HG03108 (cell line): Measurements from ENCODE around the gene TMEM271.

Source experiments
- ATAC-seq: cut with Tn5 transposase; IDR thresholded peaks from one replicate; pipeline ENCODE4 v1.9.1; 2021; ENCODE audit warnings: moderate library complexity; ENCODE audit not compliant: unreplicated experiment

TMEM271 gene

DNA sequence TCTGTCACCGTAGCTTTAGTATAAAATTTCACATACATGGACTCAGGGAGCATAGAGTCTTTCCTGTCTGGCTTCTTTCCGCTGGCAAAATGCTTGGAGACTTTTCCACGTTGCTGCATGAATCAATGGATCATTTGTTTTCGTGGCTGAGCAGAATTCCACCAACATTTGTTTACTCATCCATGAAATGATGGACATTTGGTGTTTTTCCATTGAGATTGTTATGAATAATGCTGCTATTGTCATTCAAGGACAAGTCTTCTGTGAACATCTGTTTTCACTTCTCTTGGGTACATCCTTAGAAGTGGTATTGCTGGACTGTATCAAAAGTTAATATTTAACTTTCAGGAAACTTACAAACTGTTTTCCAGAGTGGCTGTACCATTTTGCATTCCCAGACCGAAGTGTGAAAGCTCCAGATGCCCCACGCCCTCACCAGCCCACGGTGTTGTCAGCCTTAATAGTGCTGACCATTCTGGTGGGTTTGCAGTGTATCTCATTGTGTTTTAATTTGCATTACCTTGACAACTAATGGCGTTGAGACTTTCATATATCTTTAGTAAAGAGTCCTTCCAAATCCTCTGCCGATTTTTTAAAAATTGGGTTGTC lies 5.8 kb upstream of the TMEM271 start:
- ATAC-seq, result no peak

DNA sequence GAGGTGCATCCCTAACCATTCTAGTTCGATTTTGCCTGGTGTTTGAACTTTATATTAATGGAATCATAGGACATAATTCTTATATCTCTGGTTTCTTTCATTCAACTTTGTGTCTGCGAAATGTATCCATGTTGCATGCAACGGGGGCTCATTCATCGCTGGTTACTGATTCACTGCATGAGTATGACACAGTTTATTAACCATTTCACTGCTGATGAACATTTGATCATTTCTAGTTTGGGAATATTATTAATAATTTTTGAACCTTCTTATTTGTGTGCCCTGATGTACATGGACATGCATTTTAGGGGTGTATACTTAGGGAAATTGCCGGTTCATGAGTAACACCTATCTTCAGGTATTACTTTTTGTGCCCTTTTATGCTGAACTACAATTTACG lies 5.1 kb upstream of the TMEM271 start:
- no peak for ATAC-seq

DNA sequence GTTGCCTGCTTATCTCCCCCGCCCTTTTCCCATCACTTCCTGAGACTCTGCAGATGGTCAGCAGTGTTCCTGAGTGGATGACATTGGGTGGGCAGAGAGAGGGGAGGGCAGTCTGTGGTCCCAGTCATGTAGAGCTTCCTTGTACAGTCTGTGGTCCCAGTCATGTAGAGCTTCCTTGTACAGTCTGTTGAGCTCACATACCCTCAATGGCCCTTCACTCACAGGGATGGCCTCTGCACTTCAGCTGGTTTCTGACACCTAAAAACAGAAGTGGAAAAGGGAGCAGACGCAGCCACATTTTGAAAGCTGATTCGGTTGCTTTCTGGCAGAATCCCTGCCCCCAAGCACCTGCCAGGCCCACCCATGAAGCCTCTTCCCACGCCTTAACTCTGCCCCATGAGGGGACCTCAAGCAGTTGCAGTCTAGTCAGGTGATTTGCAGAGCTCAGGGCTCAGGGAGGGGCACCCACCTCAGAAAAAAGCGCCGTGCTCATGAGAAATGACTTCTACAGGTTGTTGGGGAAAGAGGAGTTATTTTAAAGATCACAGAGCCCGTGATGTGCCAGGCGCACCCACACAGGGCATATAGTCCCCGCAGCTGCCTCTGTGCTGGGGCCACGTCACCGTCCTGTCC lies 3.6 kb upstream of the TMEM271 start:
- ATAC-seq, result no peak

DNA sequence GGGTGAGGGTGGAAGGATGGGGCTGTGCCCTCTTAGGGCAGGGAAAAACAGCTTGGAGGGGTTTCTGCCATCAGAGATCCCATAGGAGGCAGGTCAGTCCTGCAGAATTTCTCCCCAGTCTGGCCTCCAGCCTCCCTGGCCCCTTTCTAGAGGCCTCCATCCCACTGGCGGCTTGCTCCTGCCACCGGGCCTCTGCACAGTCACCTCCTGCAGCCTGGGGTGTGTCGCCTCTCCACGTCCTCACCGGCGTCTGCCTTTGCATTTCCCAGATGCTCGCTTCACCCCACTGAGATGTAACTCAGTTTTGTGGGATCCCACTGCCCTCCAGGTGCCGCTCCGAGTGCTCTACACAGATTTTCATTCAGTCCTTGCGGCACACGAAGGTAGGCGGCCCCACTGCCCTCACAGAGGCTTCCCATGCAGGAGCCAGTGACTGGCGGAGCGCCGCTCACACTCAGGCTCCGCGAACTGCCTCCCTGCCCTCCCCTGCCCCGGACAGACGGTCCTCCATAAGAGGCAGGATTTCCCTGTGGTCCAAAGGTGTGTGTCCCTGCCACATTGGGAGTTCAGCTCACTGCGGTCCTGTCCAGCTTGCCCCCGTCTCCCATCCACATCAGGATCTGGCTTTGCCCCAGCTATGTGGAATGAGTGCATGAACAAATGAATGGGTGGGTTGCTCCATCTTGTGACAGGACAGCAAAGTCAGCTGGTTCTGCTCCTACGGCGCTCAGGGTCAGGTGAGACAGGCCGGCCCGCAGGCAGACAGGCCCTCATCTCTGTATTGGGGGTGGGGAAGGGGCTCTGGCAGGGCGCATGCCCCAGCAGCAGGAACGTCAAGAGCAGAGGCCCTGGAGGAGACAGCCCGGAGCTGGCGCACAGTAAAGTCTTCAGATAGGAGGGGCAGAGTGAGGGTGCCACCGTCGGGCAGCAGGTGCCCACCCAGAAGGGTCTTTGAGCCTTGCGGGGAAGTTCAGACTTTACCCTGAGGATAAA lies 2.7 kb upstream of the TMEM271 start:
- ATAC-seq, result no peak

DNA sequence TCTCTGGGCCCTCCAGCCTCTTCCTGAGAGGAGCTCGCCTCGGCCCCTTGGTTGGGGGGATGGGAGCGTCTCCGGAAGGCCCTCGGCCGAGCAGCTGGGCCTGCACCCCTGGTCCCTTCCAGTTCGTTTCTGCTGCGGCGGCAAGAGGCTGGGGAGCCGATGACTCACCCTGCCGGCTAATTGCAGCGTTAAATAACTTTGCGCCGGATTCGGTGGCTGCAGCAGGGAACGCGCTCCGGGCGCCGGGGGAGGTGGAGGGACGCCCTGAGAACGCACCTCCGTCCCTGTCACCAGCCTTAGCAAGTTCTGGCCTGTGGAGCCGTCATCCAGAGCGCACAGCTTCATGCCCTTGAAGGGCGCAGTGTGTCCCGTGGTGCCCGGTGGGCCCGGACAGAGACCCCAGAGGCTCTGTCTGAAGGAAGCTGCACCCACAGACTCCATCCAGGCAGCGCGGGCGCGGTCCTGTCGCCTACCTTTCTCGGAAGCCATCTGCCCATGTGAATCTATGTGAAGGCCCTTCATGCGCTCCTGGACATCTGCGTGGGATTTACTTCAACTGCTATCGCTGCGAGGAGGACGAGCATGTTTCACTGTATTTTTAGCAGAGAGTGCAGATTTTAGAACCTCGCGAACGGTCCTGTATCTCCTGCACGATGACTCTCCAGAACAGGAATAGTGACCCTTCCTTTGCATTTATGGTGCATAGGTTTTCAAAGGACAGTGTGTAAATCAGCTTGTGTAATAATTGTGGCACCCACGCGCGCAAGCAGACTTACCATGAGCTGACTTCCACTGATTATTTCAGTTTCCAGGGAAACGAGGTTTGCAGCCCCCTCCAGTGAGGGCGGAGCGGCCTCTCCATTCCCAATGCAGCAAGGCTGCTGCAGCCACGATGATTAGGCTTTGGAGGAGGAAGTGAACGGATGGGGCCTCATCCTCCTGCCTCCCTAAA lies 1.7 kb upstream of the TMEM271 start:
- ATAC-seq, result no peak

DNA sequence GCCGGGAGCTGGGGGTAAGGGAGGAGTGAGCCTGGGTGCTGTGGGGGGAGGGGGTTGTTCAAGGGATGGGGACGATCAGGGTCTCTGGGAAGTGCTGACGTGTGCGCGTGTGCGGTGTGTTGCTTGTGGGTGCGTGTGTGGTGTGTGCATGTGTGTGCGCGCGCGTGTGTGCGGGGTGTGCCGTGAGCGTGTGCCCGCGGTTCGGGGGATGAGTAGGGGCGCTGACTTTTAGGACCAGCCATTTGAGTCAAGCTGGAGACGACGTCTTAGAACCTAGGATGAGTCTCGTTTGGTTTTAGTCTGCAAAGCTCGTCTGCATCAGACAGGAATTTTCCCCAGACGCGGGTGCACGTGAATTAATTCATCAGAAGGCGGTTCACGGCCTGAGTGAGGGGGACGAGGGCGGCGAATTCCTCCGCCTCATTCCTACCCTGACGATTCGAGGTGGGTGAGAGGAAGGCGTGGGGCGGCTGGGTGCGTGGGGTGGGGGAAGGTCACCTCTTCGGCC lies 950 bp upstream of the TMEM271 start:
- no peak for ATAC-seq

DNA sequence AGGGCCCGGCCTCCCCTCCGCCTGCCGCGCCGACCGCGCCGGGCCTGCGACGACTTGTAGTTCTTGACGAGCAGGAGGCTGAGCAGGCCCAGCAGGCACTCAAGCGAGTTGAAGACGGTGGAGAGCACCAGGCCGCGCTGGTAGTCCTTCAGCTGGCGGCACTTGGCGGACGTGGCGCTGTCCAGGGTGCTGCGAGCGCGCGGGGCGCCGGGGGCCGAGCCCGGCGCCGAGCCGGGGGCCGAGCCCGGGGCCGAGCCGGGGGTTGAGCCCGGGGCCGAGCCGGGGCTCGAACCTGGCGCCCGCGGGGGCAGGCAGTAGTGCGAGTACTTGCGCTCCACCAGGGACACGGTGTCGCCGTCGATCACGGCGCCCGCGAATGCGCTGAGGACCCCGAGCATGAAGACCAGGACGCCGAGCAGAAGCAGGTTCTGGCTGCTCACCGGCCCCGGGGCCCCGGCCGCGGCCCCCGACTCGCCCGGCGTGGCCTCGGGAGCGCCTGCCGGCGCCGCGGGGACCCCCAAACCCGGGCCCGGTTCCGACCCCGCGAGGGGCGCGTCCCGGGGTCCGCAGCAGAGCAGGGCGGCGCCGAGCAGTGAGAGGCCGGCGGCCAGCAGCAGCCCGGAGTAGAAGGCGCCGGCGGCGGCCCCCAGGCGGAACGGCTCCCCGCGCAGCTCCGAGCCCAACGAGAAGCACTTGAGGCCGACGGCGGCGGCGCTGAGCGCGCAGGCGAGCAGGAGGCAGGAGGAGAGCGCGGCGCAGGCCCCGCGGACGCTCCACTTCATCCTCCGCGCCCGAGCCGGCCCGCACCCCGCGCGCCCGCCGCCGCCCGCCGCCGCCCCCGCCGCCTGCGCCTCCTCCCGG lies 584 bp downstream of the TMEM271 start:
- ATAC-seq, result no peak

DNA sequence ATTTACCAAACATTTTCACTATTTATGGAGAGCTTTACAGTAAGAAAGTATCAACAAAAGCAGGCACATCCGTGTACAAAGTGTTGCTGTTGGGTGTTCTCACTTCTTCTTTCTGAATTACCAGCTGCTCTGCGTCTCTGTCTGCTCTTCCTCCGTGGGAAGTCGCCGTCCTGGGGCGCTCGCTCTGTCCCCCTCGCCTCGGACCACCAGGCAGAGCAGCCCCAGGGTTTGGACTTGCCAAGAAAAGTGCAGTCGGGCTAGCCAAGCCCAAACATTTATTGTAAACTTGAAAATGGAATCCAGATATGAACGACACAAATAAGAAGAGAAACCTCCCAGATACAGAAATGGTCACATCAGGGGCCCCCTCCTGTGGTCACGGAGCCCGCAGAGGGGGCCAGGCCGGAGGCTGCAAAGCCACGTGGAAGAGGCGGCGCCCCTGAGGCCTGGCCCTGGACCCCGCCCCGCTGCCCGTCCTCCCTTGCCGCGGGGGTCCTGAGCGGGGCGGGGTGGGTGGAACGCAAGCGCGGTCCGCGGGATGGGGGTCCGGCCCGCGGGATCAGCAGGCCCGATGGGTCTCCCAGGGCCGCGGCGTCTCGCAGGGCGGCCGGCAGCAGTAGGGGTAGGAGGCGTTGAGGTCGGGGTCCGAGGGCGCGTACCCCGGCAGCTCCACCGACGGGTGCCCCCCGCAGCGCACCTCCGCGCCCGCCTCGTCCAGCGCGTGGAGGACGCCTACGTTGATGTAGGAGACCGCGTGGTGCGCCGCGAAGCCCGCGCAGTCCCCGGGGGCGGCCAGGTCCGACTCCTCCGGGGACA lies 1.5 kb downstream of the TMEM271 start:
- ATAC-seq, result no peak

DNA sequence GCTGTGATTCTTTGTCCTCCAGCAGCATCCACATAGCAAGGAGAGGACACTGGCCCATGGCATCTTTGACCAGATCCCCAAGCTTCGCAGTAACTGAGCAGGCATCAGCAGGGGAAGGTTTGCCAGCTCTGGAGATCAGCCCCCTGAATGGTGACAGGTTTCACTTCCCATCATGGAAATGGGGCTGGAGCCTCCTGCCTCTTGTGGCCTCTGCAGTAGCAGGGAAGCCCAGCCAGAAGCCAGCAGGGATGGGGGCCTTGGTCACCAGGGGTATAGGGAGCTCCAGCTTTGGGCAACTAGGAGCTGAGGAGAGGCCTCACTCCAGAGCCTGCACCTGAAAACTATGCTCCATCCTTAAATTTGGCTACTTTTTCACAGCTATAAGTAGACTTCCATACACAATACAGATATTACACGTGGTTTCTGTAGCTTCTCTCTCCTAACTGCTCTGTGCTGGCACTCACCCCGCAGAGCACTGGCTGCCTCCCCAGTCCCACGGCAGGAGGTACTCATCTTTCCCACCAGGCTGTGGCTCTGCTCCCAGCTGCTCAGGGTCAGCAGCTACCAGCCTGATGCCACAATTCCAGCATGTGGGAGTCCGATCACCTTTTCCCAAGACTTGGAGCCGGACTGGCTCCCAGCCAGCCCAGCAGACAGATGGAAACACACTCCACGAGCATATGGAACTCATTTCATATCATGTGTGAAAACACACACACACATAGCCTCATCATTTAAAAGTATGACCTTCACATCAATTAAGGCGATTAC lies 2.8 kb downstream of the TMEM271 start:
- no peak for ATAC-seq

DNA sequence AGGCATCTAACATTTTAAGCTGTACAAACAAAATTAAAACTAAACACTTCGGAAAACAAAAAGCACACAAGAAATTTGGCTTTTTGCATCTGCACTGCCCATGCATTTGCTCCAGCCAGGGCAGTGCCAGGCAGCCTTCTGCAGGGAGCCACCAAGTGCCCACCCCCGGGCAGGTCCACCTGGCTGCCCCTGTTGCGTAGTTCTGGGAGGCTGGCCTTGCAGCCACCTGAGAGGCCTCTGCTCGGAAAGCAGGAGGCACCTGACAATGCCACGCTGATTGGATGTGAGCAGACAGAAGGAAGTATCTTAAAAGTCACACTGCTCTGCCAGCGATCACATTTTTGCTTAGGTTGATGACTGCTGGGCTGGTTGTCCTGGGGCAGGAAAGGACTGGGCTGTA lies 3.5 kb downstream of the TMEM271 start:
- ATAC-seq, result no peak

DNA sequence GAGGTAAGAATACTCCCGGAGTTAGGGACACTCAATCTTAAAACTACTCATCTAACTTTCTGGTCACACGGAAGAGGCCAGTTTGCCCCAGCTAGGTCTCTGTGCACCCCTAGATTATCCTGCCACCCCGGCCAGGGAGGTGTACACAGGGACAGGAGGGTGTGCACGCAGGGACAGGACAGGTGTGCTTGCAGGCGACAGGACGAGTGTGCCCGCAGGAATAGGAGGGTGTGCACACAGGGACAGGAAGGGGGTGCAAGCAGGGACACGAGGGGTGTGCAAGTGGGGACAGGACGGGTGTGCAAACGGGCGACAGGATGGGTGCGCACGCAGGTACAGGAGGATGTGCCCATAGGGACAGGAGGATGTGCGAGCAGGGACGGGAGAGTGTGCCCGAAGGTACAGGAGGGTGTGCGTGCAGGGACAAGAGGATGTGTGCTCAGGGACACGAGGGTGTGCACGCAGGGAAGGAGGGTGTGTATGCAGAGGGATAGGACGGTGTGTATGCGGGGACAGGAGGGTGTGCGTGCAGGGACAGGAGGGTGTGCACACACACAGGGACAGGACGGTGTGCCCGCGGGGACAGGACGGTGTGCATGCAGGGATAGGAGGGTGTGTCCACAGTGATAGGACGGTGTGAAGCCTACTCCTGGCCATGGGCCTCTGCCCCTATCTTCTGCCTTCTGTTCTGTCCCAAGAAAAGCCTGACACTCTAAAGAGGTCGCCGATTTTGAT lies 4.1 kb downstream of the TMEM271 start:
- no peak for ATAC-seq

DNA sequence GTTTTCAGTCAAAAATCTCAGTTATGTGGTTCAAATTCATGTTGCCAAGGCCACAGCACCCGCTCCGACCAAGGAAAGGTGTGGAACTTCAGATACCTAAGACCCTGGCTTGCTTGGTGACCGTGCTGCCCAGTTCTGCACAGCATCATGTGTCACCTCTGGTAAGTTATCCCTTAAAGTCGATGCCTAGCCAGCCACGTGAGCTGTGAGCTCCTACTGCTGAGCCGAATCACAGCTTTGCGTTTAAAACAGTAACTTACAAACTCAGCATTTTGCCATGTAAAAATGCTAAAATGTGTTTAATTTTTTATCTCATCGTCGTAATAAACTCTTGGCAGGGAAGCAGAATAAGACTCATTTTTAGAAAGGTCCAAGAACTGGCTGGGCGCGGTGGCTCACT lies 5.3 kb downstream of the TMEM271 start:
- no peak for ATAC-seq

DNA sequence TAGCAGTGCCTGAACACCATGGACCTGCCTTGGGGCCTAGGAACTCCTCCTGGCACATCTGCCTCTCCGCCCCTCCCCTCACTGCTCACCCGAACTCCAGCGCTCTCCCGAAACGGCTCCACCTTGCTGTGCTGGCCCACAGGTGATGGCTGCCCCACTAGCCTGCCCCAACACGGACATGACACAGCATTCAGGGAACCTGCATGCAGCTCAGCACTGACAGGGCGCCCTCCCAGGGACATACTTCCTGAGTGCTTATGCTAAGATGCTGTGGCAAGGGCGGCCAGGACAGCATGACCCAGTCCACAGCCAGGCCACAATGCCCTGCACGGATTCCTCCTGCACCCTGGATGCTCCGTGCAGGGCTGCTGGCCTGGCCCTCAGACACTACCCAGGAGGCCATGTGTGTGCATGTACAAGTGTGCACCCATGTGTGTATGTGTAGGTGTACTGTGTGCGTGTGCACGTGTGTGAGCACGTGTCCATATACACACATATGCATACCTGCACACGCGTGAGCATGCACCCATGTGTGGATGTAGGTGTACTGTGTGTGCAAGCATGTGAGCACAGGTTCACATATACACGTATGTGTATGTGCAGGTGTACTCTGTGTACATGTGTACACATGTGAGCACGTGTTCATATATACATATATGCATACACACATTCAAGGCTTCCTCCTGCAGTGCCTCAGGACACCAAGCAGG lies 6.0 kb downstream of the TMEM271 start:
- ATAC-seq, result no peak

DNA sequence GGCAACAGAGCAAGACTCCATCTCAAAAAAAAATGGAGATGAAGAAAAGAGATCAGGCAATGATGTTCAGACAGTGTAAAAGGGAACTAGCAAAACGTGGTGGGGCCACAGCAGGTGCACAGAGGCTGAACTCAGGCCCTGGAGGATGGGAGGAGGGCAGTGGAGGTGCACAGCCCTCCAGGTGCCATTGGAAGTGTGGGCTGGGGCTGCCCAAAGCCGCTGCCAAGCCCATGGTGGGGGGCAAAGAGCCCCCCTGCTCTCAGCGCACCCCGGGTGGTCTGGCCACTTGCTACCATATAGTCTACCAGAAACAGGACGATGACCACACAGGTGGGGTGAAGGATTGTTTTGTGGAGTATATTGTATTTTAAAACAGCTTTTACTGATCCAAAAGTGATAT lies 7.1 kb downstream of the TMEM271 start:
- ATAC-seq, result no peak

DNA sequence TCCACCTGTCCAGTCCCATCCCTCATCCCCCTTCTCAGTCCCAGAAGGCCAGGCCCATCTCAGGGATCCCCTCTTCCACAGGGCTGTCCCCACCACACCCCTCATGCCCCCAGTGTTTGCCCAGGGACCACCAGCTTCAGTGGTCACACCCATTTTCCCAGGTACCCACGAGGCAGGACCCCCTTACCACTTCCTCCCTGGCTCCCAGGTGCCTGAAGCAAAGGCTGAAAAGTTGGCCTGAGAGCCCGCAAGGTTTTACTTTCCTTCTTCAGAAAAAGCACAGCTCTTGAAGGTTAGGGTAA lies 7.8 kb downstream of the TMEM271 start:
- no peak for ATAC-seq

DNA sequence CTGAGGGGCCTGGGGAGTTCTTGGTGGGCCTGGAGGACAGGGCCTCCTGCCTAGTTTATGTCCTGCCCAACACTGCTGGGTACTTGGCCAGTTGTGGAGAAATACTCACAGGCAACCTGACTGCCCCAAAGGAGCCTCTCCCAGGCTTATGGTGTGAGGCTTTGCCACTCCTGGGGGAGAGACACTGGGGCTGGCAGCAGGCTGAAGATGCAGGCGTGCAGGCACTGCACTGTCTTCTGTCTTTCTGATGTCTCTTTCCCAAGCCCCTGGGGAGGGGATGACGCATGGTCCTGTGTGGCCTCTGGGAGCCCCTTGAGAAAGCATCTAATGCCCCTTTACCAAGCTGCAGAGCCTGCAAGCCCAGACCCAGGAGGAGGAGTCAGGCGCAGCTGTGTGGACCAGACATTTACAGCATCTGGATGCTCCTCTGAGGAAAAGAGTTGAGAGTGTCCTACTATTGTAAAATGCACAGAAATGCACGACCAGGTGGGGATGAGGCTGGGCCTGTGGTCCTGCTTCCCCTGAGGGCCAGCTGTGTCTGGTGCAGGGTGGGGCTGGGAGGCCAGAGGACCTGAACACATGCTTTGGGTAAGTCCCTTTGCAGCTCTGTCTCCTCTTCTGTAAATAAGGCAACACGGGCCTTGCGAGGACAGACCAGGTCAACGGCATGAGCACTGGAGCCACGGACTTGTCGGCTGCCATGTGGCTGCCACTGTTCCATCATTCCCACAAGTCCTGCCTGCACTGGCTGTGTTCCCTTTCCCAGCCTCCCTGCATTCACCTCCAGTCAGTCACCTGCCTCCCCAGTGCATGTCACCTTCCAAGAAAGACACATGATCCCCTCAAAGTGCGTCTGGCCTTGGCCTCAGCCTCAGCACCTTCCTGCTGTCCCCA lies 8.4 kb downstream of the TMEM271 start:
- ATAC-seq, result no peak
